ENCODE data around the gene RRAS2.

Gene RRAS2

DNA sequence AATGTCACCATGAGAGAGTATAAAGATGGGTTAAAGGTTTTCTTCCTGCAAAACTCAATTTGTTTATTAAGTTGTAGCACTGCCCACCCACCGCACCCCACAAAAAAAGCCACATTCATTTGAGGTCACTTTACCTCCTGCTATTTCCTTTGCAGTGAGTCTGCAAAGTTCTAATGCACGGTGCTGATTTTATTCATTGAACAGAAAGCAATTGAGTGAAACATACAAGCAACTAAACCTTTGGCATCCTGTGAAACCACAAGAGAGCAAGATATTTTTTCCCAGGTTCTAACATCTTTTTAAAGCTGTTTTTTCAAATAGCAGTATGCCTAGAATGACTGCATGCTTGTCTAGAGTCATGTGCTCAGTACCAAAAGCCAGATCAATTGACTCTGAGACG, 39.0 kb downstream of the RRAS2 start:
- Histone ChIP-seq H3K4me1 (ENCODE audit: control insufficient read depth, insufficient read depth, low read length) (no peaks in the 10 kb centered on the region; the same call in 1 of the 2 replicates), H3K27ac (ENCODE audit: extremely low read depth, low read depth, low read length) (no peak overlapping the region), H3K36me3 (ENCODE audit: control insufficient read depth in 2 of 2, insufficient read depth in 1 of 2, low read length in 2 of 2) (no peaks in the 10 kb centered on the region), H3K4me3 (ENCODE audit: low read depth, low read length) (no peak overlapping the region), H3K9me3 (ENCODE audit: control insufficient read depth, insufficient read depth, low read depth, low read length) (no peaks in the 10 kb centered on the region)
- ChIA-PET CTCF (interaction anchor here (0.7 to 1.2 kb wide), 4 partner anchors 12 to 892 kb away, joined by 3 to 5 read pairs (median 4); no protein-coding TSS in a partner anchor), POLR2A (interaction anchor here (0.7 kb wide), 1 partner anchor 12 kb away, joined by 7 read pairs; no protein-coding TSS in a partner anchor)
- TF ChIP-seq, protein P1, sequence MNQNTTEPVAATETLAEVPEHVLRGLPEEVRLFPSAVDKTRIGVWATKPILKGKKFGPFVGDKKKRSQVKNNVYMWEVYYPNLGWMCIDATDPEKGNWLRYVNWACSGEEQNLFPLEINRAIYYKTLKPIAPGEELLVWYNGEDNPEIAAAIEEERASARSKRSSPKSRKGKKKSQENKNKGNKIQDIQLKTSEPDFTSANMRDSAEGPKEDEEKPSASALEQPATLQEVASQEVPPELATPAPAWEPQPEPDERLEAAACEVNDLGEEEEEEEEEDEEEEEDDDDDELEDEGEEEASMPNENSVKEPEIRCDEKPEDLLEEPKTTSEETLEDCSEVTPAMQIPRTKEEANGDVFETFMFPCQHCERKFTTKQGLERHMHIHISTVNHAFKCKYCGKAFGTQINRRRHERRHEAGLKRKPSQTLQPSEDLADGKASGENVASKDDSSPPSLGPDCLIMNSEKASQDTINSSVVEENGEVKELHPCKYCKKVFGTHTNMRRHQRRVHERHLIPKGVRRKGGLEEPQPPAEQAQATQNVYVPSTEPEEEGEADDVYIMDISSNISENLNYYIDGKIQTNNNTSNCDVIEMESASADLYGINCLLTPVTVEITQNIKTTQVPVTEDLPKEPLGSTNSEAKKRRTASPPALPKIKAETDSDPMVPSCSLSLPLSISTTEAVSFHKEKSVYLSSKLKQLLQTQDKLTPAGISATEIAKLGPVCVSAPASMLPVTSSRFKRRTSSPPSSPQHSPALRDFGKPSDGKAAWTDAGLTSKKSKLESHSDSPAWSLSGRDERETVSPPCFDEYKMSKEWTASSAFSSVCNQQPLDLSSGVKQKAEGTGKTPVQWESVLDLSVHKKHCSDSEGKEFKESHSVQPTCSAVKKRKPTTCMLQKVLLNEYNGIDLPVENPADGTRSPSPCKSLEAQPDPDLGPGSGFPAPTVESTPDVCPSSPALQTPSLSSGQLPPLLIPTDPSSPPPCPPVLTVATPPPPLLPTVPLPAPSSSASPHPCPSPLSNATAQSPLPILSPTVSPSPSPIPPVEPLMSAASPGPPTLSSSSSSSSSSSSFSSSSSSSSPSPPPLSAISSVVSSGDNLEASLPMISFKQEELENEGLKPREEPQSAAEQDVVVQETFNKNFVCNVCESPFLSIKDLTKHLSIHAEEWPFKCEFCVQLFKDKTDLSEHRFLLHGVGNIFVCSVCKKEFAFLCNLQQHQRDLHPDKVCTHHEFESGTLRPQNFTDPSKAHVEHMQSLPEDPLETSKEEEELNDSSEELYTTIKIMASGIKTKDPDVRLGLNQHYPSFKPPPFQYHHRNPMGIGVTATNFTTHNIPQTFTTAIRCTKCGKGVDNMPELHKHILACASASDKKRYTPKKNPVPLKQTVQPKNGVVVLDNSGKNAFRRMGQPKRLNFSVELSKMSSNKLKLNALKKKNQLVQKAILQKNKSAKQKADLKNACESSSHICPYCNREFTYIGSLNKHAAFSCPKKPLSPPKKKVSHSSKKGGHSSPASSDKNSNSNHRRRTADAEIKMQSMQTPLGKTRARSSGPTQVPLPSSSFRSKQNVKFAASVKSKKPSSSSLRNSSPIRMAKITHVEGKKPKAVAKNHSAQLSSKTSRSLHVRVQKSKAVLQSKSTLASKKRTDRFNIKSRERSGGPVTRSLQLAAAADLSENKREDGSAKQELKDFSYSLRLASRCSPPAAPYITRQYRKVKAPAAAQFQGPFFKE (tag by site-specific recombination; IDR thresholded peaks at IDR 0.05; ENCODE audit: borderline replicate concordance) = no peak
- no peak for TF ChIP-seq BCL11A (tag by site-specific recombination; IDR thresholded peaks at IDR 0.05; ENCODE audit: low read depth)
- TF ChIP-seq, protein P2, sequence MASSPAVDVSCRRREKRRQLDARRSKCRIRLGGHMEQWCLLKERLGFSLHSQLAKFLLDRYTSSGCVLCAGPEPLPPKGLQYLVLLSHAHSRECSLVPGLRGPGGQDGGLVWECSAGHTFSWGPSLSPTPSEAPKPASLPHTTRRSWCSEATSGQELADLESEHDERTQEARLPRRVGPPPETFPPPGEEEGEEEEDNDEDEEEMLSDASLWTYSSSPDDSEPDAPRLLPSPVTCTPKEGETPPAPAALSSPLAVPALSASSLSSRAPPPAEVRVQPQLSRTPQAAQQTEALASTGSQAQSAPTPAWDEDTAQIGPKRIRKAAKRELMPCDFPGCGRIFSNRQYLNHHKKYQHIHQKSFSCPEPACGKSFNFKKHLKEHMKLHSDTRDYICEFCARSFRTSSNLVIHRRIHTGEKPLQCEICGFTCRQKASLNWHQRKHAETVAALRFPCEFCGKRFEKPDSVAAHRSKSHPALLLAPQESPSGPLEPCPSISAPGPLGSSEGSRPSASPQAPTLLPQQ (tag by site-specific recombination; IDR thresholded peaks at IDR 0.05) = no peak
- no peak for TF ChIP-seq OSR2 (tag by site-specific recombination; IDR thresholded peaks at IDR 0.05)
- no peak for TF ChIP-seq ZNF426 (tag by site-specific recombination; IDR thresholded peaks at IDR 0.05)
- TF ChIP-seq ZNF561 (tag by site-specific recombination; IDR thresholded peaks at IDR 0.05; ENCODE audit: borderline replicate concordance) = no peak
- TF ChIP-seq, protein P3, sequence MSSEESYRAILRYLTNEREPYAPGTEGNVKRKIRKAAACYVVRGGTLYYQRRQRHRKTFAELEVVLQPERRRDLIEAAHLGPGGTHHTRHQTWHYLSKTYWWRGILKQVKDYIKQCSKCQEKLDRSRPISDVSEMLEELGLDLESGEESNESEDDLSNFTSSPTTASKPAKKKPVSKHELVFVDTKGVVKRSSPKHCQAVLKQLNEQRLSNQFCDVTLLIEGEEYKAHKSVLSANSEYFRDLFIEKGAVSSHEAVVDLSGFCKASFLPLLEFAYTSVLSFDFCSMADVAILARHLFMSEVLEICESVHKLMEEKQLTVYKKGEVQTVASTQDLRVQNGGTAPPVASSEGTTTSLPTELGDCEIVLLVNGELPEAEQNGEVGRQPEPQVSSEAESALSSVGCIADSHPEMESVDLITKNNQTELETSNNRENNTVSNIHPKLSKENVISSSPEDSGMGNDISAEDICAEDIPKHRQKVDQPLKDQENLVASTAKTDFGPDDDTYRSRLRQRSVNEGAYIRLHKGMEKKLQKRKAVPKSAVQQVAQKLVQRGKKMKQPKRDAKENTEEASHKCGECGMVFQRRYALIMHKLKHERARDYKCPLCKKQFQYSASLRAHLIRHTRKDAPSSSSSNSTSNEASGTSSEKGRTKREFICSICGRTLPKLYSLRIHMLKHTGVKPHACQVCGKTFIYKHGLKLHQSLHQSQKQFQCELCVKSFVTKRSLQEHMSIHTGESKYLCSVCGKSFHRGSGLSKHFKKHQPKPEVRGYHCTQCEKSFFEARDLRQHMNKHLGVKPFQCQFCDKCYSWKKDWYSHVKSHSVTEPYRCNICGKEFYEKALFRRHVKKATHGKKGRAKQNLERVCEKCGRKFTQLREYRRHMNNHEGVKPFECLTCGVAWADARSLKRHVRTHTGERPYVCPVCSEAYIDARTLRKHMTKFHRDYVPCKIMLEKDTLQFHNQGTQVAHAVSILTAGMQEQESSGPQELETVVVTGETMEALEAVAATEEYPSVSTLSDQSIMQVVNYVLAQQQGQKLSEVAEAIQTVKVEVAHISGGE (tag by site-specific recombination; conservative IDR thresholded peaks at IDR 0.05; ENCODE audit: low read depth) = no peak
- TF ChIP-seq ZNF391 (tag by site-specific recombination; IDR thresholded peaks at IDR 0.05; ENCODE audit: borderline replicate concordance, low read depth) = no peak
- no peak for TF ChIP-seq ZNF157 (tag by site-specific recombination; IDR thresholded peaks at IDR 0.05)

DNA sequence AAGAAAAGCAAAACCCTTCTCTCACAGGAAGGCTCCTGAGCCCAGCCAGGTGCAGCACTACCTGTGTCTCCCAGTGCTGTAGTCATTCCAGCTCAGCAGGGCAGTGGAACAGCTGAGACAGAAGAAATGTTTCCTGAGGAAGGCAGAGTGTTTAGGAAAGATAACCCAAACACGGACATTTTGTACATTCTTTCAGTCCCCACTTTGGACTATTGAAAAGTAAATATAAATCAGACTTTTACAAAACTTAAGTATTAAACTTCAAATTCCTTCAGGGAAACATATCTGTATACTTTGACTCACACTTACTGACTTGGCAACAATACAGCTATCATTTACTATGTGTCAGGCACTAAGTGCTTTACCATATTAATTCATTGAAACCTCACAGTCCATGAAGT, 40.4 kb downstream of the RRAS2 start:
- Histone ChIP-seq H3K4me3 (ENCODE audit: low read depth, low read length) (no peak overlapping the region), H3K4me1 (ENCODE audit: control insufficient read depth, insufficient read depth, low read length) (no peaks in the 10 kb centered on the region), H3K36me3 (ENCODE audit: control insufficient read depth in 2 of 2, insufficient read depth in 1 of 2, low read length in 2 of 2) (no peaks in the 10 kb centered on the region), H3K27ac (ENCODE audit: extremely low read depth, low read depth, low read length) (no peak overlapping the region), H3K9me3 (ENCODE audit: control insufficient read depth, insufficient read depth, low read depth, low read length) (no peaks in the 10 kb centered on the region)
- POLR2A ChIA-PET = no interaction called here
- TF ChIP-seq ZNF394 (tag by site-specific recombination; IDR thresholded peaks at IDR 0.05; ENCODE audit: borderline replicate concordance) = no peak
- no peak for TF ChIP-seq ZNF830 (tag by site-specific recombination; IDR thresholded peaks at IDR 0.05; ENCODE audit: low read depth)
- no peak for TF ChIP-seq MYNN (tag by site-specific recombination; IDR thresholded peaks at IDR 0.05; ENCODE audit: borderline replicate concordance)
- no peak for TF ChIP-seq ZNF548 (tag by site-specific recombination; IDR thresholded peaks at IDR 0.05)
- TF ChIP-seq ZNF416 (tag by site-specific recombination; IDR thresholded peaks at IDR 0.05) = no peak
- TF ChIP-seq, protein P4, sequence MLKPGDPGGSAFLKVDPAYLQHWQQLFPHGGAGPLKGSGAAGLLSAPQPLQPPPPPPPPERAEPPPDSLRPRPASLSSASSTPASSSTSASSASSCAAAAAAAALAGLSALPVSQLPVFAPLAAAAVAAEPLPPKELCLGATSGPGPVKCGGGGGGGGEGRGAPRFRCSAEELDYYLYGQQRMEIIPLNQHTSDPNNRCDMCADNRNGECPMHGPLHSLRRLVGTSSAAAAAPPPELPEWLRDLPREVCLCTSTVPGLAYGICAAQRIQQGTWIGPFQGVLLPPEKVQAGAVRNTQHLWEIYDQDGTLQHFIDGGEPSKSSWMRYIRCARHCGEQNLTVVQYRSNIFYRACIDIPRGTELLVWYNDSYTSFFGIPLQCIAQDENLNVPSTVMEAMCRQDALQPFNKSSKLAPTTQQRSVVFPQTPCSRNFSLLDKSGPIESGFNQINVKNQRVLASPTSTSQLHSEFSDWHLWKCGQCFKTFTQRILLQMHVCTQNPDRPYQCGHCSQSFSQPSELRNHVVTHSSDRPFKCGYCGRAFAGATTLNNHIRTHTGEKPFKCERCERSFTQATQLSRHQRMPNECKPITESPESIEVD (tag by site-specific recombination; IDR thresholded peaks at IDR 0.05) = 0 out of 2 replicates have a peak, but pooled peaks have one; percentile 5
- CTCF ChIA-PET = interaction anchor here (0.8 to 1.4 kb wide), 6 partner anchors 9 to 656 kb away, joined by 3 to 7 read pairs (median 4); no protein-coding TSS in a partner anchor
